B cell (primary cell): ENCODE measurements around the gene PARS2. TPM values are rescaled to one million over a fixed set of nuclear protein-coding genes. Genes with fewer than 3 reads are reported as not detected.

ENCODE experiments used
- ATAC-seq: fragments of 200-7000 bp; cut with Tn5 transposase; one replicate; pipeline ENCODE4 v1.10.0; 2021; ENCODE audit warnings: low read depth, mild to moderate bottlenecking, moderate number of reproducible peaks, moderate library complexity
- CTCF ChIA-PET: fragments of 350-600 bp; sonication (Branson Sonifier 250); formaldehyde crosslinking; loops from one replicate; lab custom pipeline; 2021; ENCODE audit warnings: antibody characterized with exemption, inconsistent platforms; lab: Charles Lee
- POLR2A ChIA-PET: fragments of 350-600 bp; sonication (Branson Sonifier 250); formaldehyde crosslinking; loops from one replicate; lab custom pipeline; 2021; ENCODE audit warnings: antibody characterized with exemption; lab: Charles Lee
- DNase-seq: peaks from one replicate; pipeline ENCODE4 v3.0.0; 2013
- H2AFZ ChIP-seq: 2 replicates; pipeline ENCODE4 v1.6.1; 2012; ENCODE audit warnings: mild to moderate bottlenecking, low read depth, low read length; ENCODE audit not compliant: insufficient read depth, poor library complexity, severe bottlenecking
- H3K27ac ChIP-seq, 2 donors: 1 replicate in 1 of 2; 2 replicates in 1 of 2; pipeline ENCODE4 v1.5.1; 2012 to 2013; ENCODE audit warnings: low read length in 2 of 2, mild to moderate bottlenecking in 2 of 2, moderate library complexity in 1 of 2
- H3K27me3 ChIP-seq, 4 experiments: fragments of 200-600 bp in 1 of 4; sonication (generic) in 1 of 4; replicated peaks in 1 of 4; 1 replicate in 2 of 4; 2 replicates in 2 of 4; pipeline versions ENCODE4 v1.6.1 to v1.7.0; 2013 to 2016; ENCODE audit warnings: low read length in 3 of 4, mild to moderate bottlenecking in 2 of 4, mixed read lengths in 1 of 4, moderate library complexity in 1 of 4; ENCODE audit not compliant: insufficient read depth in 4 of 4, control insufficient read depth in 3 of 4; ENCODE audit errors: control extremely low read depth in 1 of 4
- H3K36me3 ChIP-seq, 2 experiments: replicated peaks in 1 of 2; 1 replicate in 1 of 2; 2 replicates in 1 of 2; pipeline versions ENCODE4 v1.6.1 to v1.7.1; 2013; ENCODE audit warnings: low read length in 1 of 2; ENCODE audit not compliant: insufficient read depth in 2 of 2, control insufficient read depth in 1 of 2; ENCODE audit errors: control extremely low read depth in 1 of 2, extremely low read depth in 1 of 2
- H3K4me1 ChIP-seq, 2 donors: fragments of 200-600 bp in 1 of 2; sonication (generic) in 1 of 2; 1 replicate in 1 of 2; 2 replicates in 1 of 2; pipeline versions ENCODE4 v1.5.1 to v1.6.1; 2013 to 2017; ENCODE audit warnings: low read length in 2 of 2; ENCODE audit not compliant: control insufficient read depth in 2 of 2, insufficient read depth in 2 of 2
- H3K4me2 ChIP-seq: replicated peaks from 2 replicates; pipeline ENCODE3; 2012; ENCODE audit warnings: mild to moderate bottlenecking, low read depth, low read length; ENCODE audit not compliant: poor library complexity, severe bottlenecking
- H3K4me3 ChIP-seq, 5 experiments: fragments of 200-600 bp in 1 of 5; sonication (generic) in 1 of 5; 1 replicate in 3 of 5; 2 replicates in 2 of 5; pipeline versions ENCODE4 v1.5.1 to v1.7.0; 2011 to 2016; ENCODE audit warnings: low read length in 4 of 5, mild to moderate bottlenecking in 4 of 5, low read depth in 2 of 5, control low read depth in 1 of 5, moderate library complexity in 1 of 5; ENCODE audit not compliant: insufficient read depth in 1 of 5; ENCODE audit errors: control extremely low read depth in 1 of 5, extremely low read depth in 1 of 5
- H3K79me2 ChIP-seq: fragments of 200-600 bp; sonication (generic); one replicate; pipeline ENCODE4 v1.6.0; 2016; ENCODE audit warnings: low read length; ENCODE audit not compliant: control insufficient read depth, insufficient read depth
- H3K9ac ChIP-seq: fragments of 200-600 bp; sonication (generic); 2 replicates; pipeline ENCODE4 v1.6.1; 2017; ENCODE audit warnings: mild to moderate bottlenecking, low read length, moderate library complexity
- H3K9me3 ChIP-seq, 3 donors: one replicate each; pipeline versions ENCODE4 v1.6.1 to v1.7.1; 2013; ENCODE audit warnings: low read length in 2 of 3; ENCODE audit not compliant: control insufficient read depth in 2 of 3, insufficient read depth in 1 of 3; ENCODE audit errors: control extremely low read depth in 1 of 3
- H4K20me1 ChIP-seq: 2 replicates; pipeline ENCODE4 v1.6.0; 2012; ENCODE audit warnings: mild to moderate bottlenecking, low read length; ENCODE audit not compliant: insufficient read depth, control insufficient read depth, poor library complexity, severe bottlenecking
- H3K27ac Mint-ChIP-seq: one replicate; pipeline ENCODE4 v1.8.0; 2021; ENCODE audit warnings: mixed read lengths
- H3K27me3 Mint-ChIP-seq: one replicate; pipeline ENCODE4 v1.8.0; 2021; ENCODE audit warnings: mixed read lengths
- H3K4me1 Mint-ChIP-seq: one replicate; pipeline ENCODE4 v1.8.0; 2021; ENCODE audit warnings: mixed read lengths
- H3K4me3 Mint-ChIP-seq: one replicate; pipeline ENCODE4 v1.8.0; 2021; ENCODE audit warnings: mixed read lengths
- H3K9me3 Mint-ChIP-seq: one replicate; pipeline ENCODE4 v1.8.0; 2022; ENCODE audit warnings: mixed read lengths; ENCODE audit not compliant: insufficient read depth
- EZH2 ChIP-seq: IDR thresholded peaks from 2 replicates; pipeline ENCODE4 v1.6.1; 2012; ENCODE audit warnings: borderline replicate concordance, low read depth, mild to moderate bottlenecking, moderate library complexity, low read length; ENCODE audit not compliant: insufficient read depth, poor library complexity, severe bottlenecking
- WGBS: methylation state at CpG from one replicate; pipeline ENCODE4 v1.1.5; 2013; ENCODE audit warnings: missing lambda C conversion rate; ENCODE audit not compliant: insufficient coverage; 5-methylcytosine and 5-hydroxymethylcytosine counted together
- intact Hi-C: fragments of 100-400 bp; cut with micrococcal nuclease; formaldehyde crosslinking; loops from one replicate; pipeline ENCODE4 v1.10.0; 2022
- polyA plus RNA-seq: library from polyadenylated mRNA; depleted of rRNA; stranded (reverse); fragments of >200 nt; gene quantifications from 2 replicates; pipeline ENCODE4 v1.2.3, GENCODE V29; 2012
- total RNA-seq, 2 donors: library from RNA; stranded (reverse); fragments of 120-200 nt in 1 of 2; gene quantifications; 1 replicate in 1 of 2; 2 replicates in 1 of 2; pipeline versions ENCODE4 v1.2.3 to v1.2.4, GENCODE V29; 2013 to 2022
- TF ChIP-seq, protein P1 (sequence below): fragments of 200-600 bp; IDR thresholded peaks from one replicate; pipeline ENCODE4 v1.8.0; 2022; ENCODE audit warnings: antibody characterized with exemption, mild to moderate bottlenecking

The PARS2 gene
- total and polyA plus RNA-seq, 2 donors (not counting 1 experiment from before 2014, with no cell fraction given) = 1.00 to 4.9 TPM

DNA sequence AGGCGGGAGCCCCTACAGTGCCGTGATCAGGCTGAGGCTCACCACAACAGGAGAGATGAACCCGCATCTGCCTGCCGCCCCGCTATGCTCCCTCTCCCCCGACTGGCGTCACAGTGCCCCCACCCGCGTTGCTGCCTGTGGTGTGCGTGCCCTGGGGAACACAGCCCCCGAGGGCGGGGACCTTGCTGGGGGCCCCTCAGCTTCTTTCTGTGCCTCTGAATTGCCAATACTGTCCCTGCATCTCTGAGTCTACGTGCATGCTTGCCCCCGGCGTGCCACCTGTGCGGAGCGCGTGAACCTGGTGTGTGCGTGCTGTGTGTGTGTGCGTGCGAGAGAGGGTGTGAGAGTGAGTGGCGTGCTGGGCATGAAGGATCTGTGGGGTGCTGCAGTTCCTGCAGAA lies 10.3 kb downstream of the PARS2 start:
- 94% methylated on average over 22 of the region's 22 CpGs for WGBS
- H3K27ac ChIP-seq = no peak overlapping the region

DNA sequence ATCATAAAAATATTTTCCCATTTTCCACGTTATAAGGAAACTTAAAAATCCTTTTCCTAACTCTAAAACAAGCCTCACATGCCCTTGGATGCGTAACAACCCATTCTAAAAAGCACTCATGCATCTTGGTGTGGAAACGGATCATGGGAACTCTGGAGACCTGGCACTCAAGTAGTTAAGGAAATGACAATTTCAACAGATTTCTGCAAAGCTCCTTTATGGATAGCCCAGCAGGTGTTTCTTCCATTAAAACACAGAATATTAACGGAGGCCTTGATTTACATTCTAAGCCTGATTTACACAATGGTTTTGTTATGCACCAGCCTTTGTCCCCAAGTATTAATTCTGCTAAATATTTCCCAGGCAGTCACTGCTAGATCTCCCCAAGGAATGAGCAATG lies 12.9 kb downstream of the PARS2 start:
- POLR2A ChIA-PET = no interaction called here
- Histone ChIP-seq H3K4me1 (no peaks in the 10 kb centered on the region), H4K20me1 (no peaks in the 10 kb centered on the region), H3K27me3 (no peaks in the 10 kb centered on the region), H3K9ac (no peak overlapping the region), H3K4me3 (no peak overlapping the region), H3K36me3 (no peaks in the 10 kb centered on the region), H3K4me2 (no peak overlapping the region), H2AFZ (no peak overlapping the region), H3K9me3 (no peaks in the 10 kb centered on the region), H3K79me2 (no peaks in the 10 kb centered on the region), H3K27ac (no peak overlapping the region)
- no peaks in the 10 kb centered on the region for H3K4me1 Mint-ChIP-seq
- H3K27me3 Mint-ChIP-seq = peaks cover 3% of the 10 kb centered on the region
- DNase-seq = no peak
- TF ChIP-seq, protein P1, sequence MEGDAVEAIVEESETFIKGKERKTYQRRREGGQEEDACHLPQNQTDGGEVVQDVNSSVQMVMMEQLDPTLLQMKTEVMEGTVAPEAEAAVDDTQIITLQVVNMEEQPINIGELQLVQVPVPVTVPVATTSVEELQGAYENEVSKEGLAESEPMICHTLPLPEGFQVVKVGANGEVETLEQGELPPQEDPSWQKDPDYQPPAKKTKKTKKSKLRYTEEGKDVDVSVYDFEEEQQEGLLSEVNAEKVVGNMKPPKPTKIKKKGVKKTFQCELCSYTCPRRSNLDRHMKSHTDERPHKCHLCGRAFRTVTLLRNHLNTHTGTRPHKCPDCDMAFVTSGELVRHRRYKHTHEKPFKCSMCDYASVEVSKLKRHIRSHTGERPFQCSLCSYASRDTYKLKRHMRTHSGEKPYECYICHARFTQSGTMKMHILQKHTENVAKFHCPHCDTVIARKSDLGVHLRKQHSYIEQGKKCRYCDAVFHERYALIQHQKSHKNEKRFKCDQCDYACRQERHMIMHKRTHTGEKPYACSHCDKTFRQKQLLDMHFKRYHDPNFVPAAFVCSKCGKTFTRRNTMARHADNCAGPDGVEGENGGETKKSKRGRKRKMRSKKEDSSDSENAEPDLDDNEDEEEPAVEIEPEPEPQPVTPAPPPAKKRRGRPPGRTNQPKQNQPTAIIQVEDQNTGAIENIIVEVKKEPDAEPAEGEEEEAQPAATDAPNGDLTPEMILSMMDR = no peak
- TF ChIP-seq EZH2 = no peak
- CTCF ChIA-PET = interaction anchor here (0.9 kb wide), 1 partner anchor 89 kb away, joined by 3 read pairs; no protein-coding TSS in a partner anchor
- no peak for ATAC-seq
- H3K27ac Mint-ChIP-seq = no peak overlapping the region
- no peaks in the 10 kb centered on the region for H3K9me3 Mint-ChIP-seq
- no peak overlapping the region for H3K4me3 Mint-ChIP-seq
- 75% methylated on average over 2 of the region's 4 CpGs for WGBS
- intact Hi-C loops = no loop called here

More for the DNA sequence above, 10.3 kb downstream of the PARS2 start:
- TF ChIP-seq, protein P1 = no peak
- no peak for TF ChIP-seq EZH2
- no peaks in the 10 kb centered on the region for H3K9me3 ChIP-seq
- H4K20me1 ChIP-seq = no peaks in the 10 kb centered on the region
- H2AFZ ChIP-seq = no peak overlapping the region
- CTCF ChIA-PET = no interaction called here
- intact Hi-C loops = no loop called here
- POLR2A ChIA-PET = no interaction called here
- H3K27me3 ChIP-seq = no peaks in the 10 kb centered on the region
- H3K4me1 Mint-ChIP-seq = no peaks in the 10 kb centered on the region
- peaks cover 0 to 6% of the 10 kb centered on the region in 2 experiments for H3K36me3 ChIP-seq
- H3K9me3 Mint-ChIP-seq = no peaks in the 10 kb centered on the region
- H3K9ac ChIP-seq = no peak overlapping the region
- H3K4me2 ChIP-seq = no peak overlapping the region
- H3K27me3 Mint-ChIP-seq = peaks cover 3% of the 10 kb centered on the region
- no peak overlapping the region for H3K4me3 Mint-ChIP-seq
- no peaks in the 10 kb centered on the region for H3K4me1 ChIP-seq
- H3K79me2 ChIP-seq = no peaks in the 10 kb centered on the region
- H3K27ac Mint-ChIP-seq = no peak overlapping the region
- DNase-seq = no peak
- H3K4me3 ChIP-seq = no peak overlapping the region
- no peak for ATAC-seq
